Heart left ventricle (tissue), 16 donors: ENCODE measurements around the gene WNT8A. TPM values are rescaled to one million over a fixed set of nuclear protein-coding genes. Genes with fewer than 3 reads are reported as not detected.
"Not testable (repeated sequence)": the region's sequence is repeated elsewhere in the genome, so short reads cannot be mapped to it uniquely, and the experiment has no call there.

ENCODE experiments used
- ATAC-seq, 4 donors: fragments of 200-7000 bp; cut with Tn5 transposase; one replicate each; pipeline ENCODE4 v1.9.1; 2020 to 2022; ENCODE audit warnings: moderate library complexity in 4 of 4, mild to moderate bottlenecking in 3 of 4, moderate number of reproducible peaks in 1 of 4
- DNase-seq, 5 donors: peaks; one replicate each; pipeline ENCODE4 v3.0.0-alpha.2; 2020
- H3K27ac ChIP-seq, 12 donors: fragments of 200-600 bp; sonication (generic) in 4 of 12; one replicate each; pipeline versions ENCODE4 v1.5.0 to v1.8.0; 2016 to 2022; ENCODE audit warnings: mild to moderate bottlenecking in 2 of 12
- H3K27me3 ChIP-seq, 9 donors: fragments of 200-600 bp; sonication (generic) in 2 of 9; one replicate each; pipeline versions ENCODE4 v1.5.1 to v1.8.0; 2016 to 2022; ENCODE audit warnings: mild to moderate bottlenecking in 3 of 9
- H3K36me3 ChIP-seq, 9 donors: fragments of 200-600 bp; sonication (generic) in 2 of 9; one replicate each; pipeline versions ENCODE4 v1.5.0 to v1.8.0; 2018 to 2022; ENCODE audit warnings: mild to moderate bottlenecking in 2 of 9
- H3K4me1 ChIP-seq, 12 donors: fragments of 200-600 bp; sonication (generic) in 4 of 12; one replicate each; pipeline versions ENCODE4 v1.5.0 to v1.8.0; 2016 to 2022; ENCODE audit warnings: mild to moderate bottlenecking in 3 of 12
- H3K4me3 ChIP-seq, 12 donors: fragments of 200-600 bp; sonication (generic) in 4 of 12; one replicate each; pipeline versions ENCODE4 v1.5.0 to v1.8.0; 2017 to 2022; ENCODE audit warnings: mild to moderate bottlenecking in 9 of 12, moderate library complexity in 4 of 12
- H3K9me3 ChIP-seq, 12 donors: fragments of 200-600 bp; sonication (generic) in 4 of 12; one replicate each; pipeline versions ENCODE4 v1.5.0 to v1.8.0; 2016 to 2022; ENCODE audit warnings: mild to moderate bottlenecking in 1 of 12
- CTCF ChIP-seq, 12 donors: fragments of 200-600 bp; sonication (generic) in 4 of 12; IDR thresholded peaks; one replicate each; pipeline versions ENCODE4 v1.5.0 to v1.8.0; 2018 to 2022; ENCODE audit warnings: antibody characterized with exemption in 12 of 12, mild to moderate bottlenecking in 5 of 12
- POLR2A ChIP-seq, 2 donors: fragments of 450-650 bp; IDR thresholded peaks; one replicate each; pipeline ENCODE4 v1.6.1; 2017; ENCODE audit warnings: antibody characterized with exemption in 2 of 2, mild to moderate bottlenecking in 2 of 2, moderate library complexity in 2 of 2
- WGBS, 4 donors: extraction: QIAGEN DNeasy Blood & Tissue Kit in 2 of 4; methylation state at CpG; one replicate each; pipeline versions ENCODE4 v1.1.5 to v1.1.7; 2013 to 2018; 5-methylcytosine and 5-hydroxymethylcytosine counted together
- intact Hi-C, 10 donors: fragments of 100-400 bp; cut with DNase I; formaldehyde crosslinking; loops; one replicate each; pipeline versions ENCODE4 v1.11.1 to v1.14.2; 2022
- polyA plus RNA-seq, 2 donors: library from polyadenylated mRNA; stranded (reverse); fragments of 200-250 nt; gene quantifications; one replicate each; pipeline ENCODE4 v1.2.3, GENCODE V29; 2013
- total RNA-seq, 9 donors: library from RNA; depleted of rRNA in 2 of 9; stranded (reverse); fragments of >200 nt in 2 of 9; fragmentation: NEBNext Ultra II Directional in 3 of 9; extraction: Animal tissue kit (Norgen Biotek cat#: 25700) in 3 of 9; gene quantifications; one replicate each; pipeline versions ENCODE4 v1.1.0 to v1.2.4, GENCODE V29; 2016 to 2023
- donor health status: ischemic (EF 13 %, LVEDD 7.1; RV severe dilation, severe dysfunction).
- donor health status: healthy with polysubstance abuse.
- donor health status: DM: no; HTN: yes; CAD: no.
- donor health status: DM: no; HTN: no; CAD: no.
- donor health status: ischemic (EF 25% LVEDD 6.9; RV normal size, moderate dysfunction).
- donor health status: ischemic (EF 25% LVEDD 5.7; RV mildly dilated, moderate dysfunction).
- donor health status: healthy.
- donor health status: DM: yes; HTN: yes; CAD: no.
- donor health status: ischemic (EF 35%, LVEDD 5.7; RV mildly dilated, moderate dysfunction).
- donor health status: nonischemic (EF 11% LVEDD 7.7; RV severe dilation, severe dysfunction).
- donor health status: DM: yes; HTN: yes; CAD: no.
- donor health status: PGD.
- donor health status: ischemic (EF 29% LVEDD 5.4; RV normal size, mild dysfunction).
- donor health status: nonischemic (EF 23%, LVEDD 6.1; RV moderate dilation, normal function).

WNT8A gene
- total and polyA plus RNA-seq, 11 donors = not detected

- intact Hi-C loops = loop anchor here in 7 of 10 donors (5.0 to 10.0 kb wide), 8 partner anchors 33 to 404 kb away; partner anchors contain the start of genes NME5 (in 2 of the 7) and HNRNPA0 (in 1 of the 7)
- peaks cover 0 to 16% (median 4%) of the 10 kb centered on the region in 12 donors for H3K4me1 ChIP-seq
- TF ChIP-seq POLR2A (IDR thresholded peaks at IDR 0.05) = no peak
- TF ChIP-seq CTCF (IDR thresholded peaks at IDR 0.05) = no peak
- no peaks in the 10 kb centered on the region for H3K27me3 ChIP-seq
- no peaks in the 10 kb centered on the region for H3K9me3 ChIP-seq
- H3K36me3 ChIP-seq = no peaks in the 10 kb centered on the region
- H3K27ac ChIP-seq = no peak overlapping the region
- DNase-seq (no peak), ATAC-seq (no peak)
- WGBS, 4 donors = 88 to 97% (median 95%) methylated on average over 1 of the region's 1 CpG
- H3K4me3 ChIP-seq = no peak overlapping the region
Observed at GRCh38 chr5:138038826-138039225, 45.0 kb upstream of the WNT8A start.

GRCh38 chr5:138045283-138045682 lies 38.5 kb upstream of the WNT8A start:
- not testable (repeated sequence) for H3K27ac ChIP-seq

GRCh38 chr5:138051441-138052296 lies 32.2 kb upstream of the WNT8A start:
- ATAC-seq = peak; percentile 90 to 96 (median 92)
- intact Hi-C loops = no loop called here
- peak overlapping the region; percentile 19 to 77 (median 59) for H3K27ac ChIP-seq
- no peaks in the 10 kb centered on the region for H3K36me3 ChIP-seq
- WGBS, 4 donors = 31 to 45% (median 36%) methylated on average over 9 of the region's 9 CpGs
- TF ChIP-seq CTCF (IDR thresholded peaks at IDR 0.05) (no peak), POLR2A (IDR thresholded peaks at IDR 0.05) (no peak)
- H3K9me3 ChIP-seq = no peaks in the 10 kb centered on the region
- H3K4me3 ChIP-seq = peak overlapping the region; percentile 6 to 51 (median 40)
- peak in 4 of 5 donors; percentile 43 to 72 (median 49) for DNase-seq
- H3K4me1 ChIP-seq = peaks cover 0 to 6% (median 0%) of the 10 kb centered on the region in 12 donors
- peaks cover 0 to 6% (median 0%) of the 10 kb centered on the region in 9 donors for H3K27me3 ChIP-seq

More at GRCh38 chr5:138045283-138045682, 38.5 kb upstream of the WNT8A start:
- 93 to 97% (median 96%) methylated on average over 3 of the region's 3 CpGs for WGBS, 4 donors
- H3K9me3 ChIP-seq, DNase-seq, H3K4me3 ChIP-seq, intact Hi-C loops, H3K27me3 ChIP-seq, H3K4me1 ChIP-seq, ATAC-seq, H3K36me3 ChIP-seq: not testable (repeated sequence)

- H3K9me3 ChIP-seq, H3K27me3 ChIP-seq, DNase-seq, intact Hi-C loops, H3K4me3 ChIP-seq, H3K36me3 ChIP-seq, H3K4me1 ChIP-seq, ATAC-seq: not testable (repeated sequence)
- WGBS, 4 donors = 92 to 100% (median 97%) methylated on average over 1 of the region's 1 CpG
- H3K27ac ChIP-seq = peak overlapping the region in 8 of 12 donors; percentile 19 to 77 (median 61)
Observed at GRCh38 chr5:138052718-138053117, 31.1 kb upstream of the WNT8A start.

GRCh38 chr5:138053554-138053953 lies 30.3 kb upstream of the WNT8A start:
- ATAC-seq (no peak), DNase-seq (no peak)
- H3K36me3 ChIP-seq = no peaks in the 10 kb centered on the region
- 78 to 86% (median 79%) methylated on average over 3 of the region's 3 CpGs for WGBS, 4 donors
- H3K4me1 ChIP-seq = peaks cover 0 to 6% (median 0%) of the 10 kb centered on the region in 12 donors
- H3K9me3 ChIP-seq = no peaks in the 10 kb centered on the region
- no peak for TF ChIP-seq POLR2A (IDR thresholded peaks at IDR 0.05)
- TF ChIP-seq CTCF (IDR thresholded peaks at IDR 0.05) = no peak
- H3K27ac ChIP-seq = no peak overlapping the region
- H3K4me3 ChIP-seq = no peak overlapping the region
- intact Hi-C loops = no loop called here
- H3K27me3 ChIP-seq = peaks cover 0 to 6% (median 0%) of the 10 kb centered on the region in 9 donors
